Adrenal gland (tissue), 5 donors: ENCODE measurements around the gene PLA2G2E.

Source experiments
- POLR2A ChIP-seq, 2 donors: fragments of 450-650 bp; IDR thresholded peaks; one replicate each; pipeline ENCODE4 v1.6.1; 2017; ENCODE audit warnings: antibody characterized with exemption in 2 of 2, mild to moderate bottlenecking in 2 of 2, moderate library complexity in 1 of 2
- TF ChIP-seq, protein P1 (sequence below), 6 experiments: fragments of 450-650 bp in 4 of 6; fragments of 200-600 bp in 2 of 6; sonication (generic) in 1 of 6; IDR thresholded peaks; 1 replicate in 5 of 6; 2 replicates in 1 of 6; pipeline versions ENCODE4 v1.5.1 to v1.8.0; 2016 to 2021; ENCODE audit warnings: antibody characterized with exemption in 6 of 6, mild to moderate bottlenecking in 2 of 6, moderate library complexity in 1 of 6
- donor health status: DM: no; HTN: no; CAD: no.

DNA sequence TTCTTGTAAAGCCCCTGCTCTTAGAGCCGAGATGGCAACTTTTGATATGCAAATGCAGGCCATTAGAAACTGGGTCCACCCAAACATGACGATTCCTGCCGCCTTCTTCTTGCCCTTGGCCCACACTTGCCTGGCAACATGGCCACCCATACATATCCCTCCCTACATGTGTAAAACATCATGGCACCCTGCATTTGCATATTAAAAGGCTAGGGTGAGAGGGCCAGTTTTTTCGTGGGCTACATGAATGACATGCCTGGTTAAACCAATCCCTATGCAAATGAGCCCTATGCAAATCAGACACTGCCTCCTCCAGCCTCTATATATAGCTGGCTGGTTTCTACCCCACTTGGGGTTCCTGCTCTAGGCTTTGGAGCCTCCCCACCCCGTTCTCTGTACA, 37.2 kb upstream of the PLA2G2E start:
- TF ChIP-seq, protein P1, sequence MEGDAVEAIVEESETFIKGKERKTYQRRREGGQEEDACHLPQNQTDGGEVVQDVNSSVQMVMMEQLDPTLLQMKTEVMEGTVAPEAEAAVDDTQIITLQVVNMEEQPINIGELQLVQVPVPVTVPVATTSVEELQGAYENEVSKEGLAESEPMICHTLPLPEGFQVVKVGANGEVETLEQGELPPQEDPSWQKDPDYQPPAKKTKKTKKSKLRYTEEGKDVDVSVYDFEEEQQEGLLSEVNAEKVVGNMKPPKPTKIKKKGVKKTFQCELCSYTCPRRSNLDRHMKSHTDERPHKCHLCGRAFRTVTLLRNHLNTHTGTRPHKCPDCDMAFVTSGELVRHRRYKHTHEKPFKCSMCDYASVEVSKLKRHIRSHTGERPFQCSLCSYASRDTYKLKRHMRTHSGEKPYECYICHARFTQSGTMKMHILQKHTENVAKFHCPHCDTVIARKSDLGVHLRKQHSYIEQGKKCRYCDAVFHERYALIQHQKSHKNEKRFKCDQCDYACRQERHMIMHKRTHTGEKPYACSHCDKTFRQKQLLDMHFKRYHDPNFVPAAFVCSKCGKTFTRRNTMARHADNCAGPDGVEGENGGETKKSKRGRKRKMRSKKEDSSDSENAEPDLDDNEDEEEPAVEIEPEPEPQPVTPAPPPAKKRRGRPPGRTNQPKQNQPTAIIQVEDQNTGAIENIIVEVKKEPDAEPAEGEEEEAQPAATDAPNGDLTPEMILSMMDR (IDR thresholded peaks at IDR 0.05), result no peak
- TF ChIP-seq POLR2A (IDR thresholded peaks at IDR 0.05), result no peak
